OCI-LY1 (cell line): ENCODE data around the gene KPNA1.

Source experiments
- EZH2 ChIP-seq: fragments of 200-600 bp; sonication (generic), shearing (Covaris generic); IDR thresholded peaks from 2 replicates; pipeline ENCODE4 v1.8.0; 2017; ENCODE audit warnings: borderline replicate concordance, mixed run types, mild to moderate bottlenecking, antibody characterized with exemption, low read length, moderate library complexity, mixed read lengths
- TF ChIP-seq, protein P1 (sequence below): fragments of 200-600 bp; sonication (generic), shearing (Covaris generic); IDR thresholded peaks from 2 replicates; pipeline ENCODE4 v1.5.1; 2017; ENCODE audit warnings: mild to moderate bottlenecking, antibody characterized with exemption, low read length, moderate library complexity, mixed read lengths

DNA sequence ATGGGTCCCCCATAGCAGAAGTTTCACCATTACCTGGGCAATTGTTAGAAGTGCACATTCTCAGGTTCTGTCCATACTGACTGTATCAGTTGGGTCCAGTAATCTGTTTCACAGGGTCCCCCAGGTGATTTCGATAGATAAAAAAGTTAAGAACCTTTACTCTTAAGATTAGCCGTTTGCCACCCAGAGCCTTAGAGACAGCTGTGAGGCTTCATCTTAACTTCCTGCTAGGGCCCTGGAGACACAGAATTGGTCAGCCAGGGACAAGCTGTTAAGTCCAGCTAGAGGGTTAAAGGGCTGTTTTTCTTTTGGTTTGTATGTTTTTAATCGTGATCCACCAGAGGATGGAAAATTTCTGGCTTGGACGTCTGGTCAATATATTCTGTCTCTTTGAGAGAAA, 124.1 kb downstream of the KPNA1 start:
- TF ChIP-seq, protein P1, sequence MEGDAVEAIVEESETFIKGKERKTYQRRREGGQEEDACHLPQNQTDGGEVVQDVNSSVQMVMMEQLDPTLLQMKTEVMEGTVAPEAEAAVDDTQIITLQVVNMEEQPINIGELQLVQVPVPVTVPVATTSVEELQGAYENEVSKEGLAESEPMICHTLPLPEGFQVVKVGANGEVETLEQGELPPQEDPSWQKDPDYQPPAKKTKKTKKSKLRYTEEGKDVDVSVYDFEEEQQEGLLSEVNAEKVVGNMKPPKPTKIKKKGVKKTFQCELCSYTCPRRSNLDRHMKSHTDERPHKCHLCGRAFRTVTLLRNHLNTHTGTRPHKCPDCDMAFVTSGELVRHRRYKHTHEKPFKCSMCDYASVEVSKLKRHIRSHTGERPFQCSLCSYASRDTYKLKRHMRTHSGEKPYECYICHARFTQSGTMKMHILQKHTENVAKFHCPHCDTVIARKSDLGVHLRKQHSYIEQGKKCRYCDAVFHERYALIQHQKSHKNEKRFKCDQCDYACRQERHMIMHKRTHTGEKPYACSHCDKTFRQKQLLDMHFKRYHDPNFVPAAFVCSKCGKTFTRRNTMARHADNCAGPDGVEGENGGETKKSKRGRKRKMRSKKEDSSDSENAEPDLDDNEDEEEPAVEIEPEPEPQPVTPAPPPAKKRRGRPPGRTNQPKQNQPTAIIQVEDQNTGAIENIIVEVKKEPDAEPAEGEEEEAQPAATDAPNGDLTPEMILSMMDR, result no peak
- TF ChIP-seq EZH2, result no peak
